SU-DHL-6 (cell line): ENCODE measurements around the gene PHLPP2.

ENCODE experiments used
- CTCF ChIP-seq: fragments of 200-600 bp; sonication (generic); IDR thresholded peaks from one replicate; pipeline ENCODE4 v1.5.1; 2017; ENCODE audit warnings: antibody characterized with exemption, mild to moderate bottlenecking, low read length, moderate library complexity; ENCODE audit not compliant: insufficient read depth, poor library complexity, severe bottlenecking
- EZH2phosphoT487 ChIP-seq: fragments of 200-600 bp; sonication (generic), shearing (Covaris generic); conservative IDR thresholded peaks from 2 replicates; pipeline ENCODE4 v1.6.1; 2018; ENCODE audit warnings: mild to moderate bottlenecking, antibody characterized with exemption, low read length, moderate library complexity, mixed read lengths

- TF ChIP-seq CTCF, result no peak
- no peak for TF ChIP-seq EZH2phosphoT487
These were observed 52.4 kb downstream of the PHLPP2 start for GRCh38 chr16:71672125-71672524.
